Brain microvascular endothelial cell (primary cell): ENCODE data around the gene EXOC4.

Source experiments
- DNase-seq: peaks from one replicate; pipeline ENCODE4 v3.0.0-alpha.2; 2020
- H3K27ac ChIP-seq: fragments of 250-450 bp; sonication (Bioruptor Pico); 2 replicates; pipeline ENCODE4 v1.5.1; 2020; ENCODE audit warnings: mild to moderate bottlenecking, moderate library complexity
- H3K27me3 ChIP-seq: fragments of 250-450 bp; sonication (Bioruptor Pico); replicated peaks from 2 replicates; pipeline ENCODE4 v1.5.1; 2020; ENCODE audit warnings: mild to moderate bottlenecking
- H3K36me3 ChIP-seq: fragments of 250-450 bp; sonication (Bioruptor Pico); replicated peaks from 2 replicates; pipeline ENCODE4 v1.5.1; 2020; ENCODE audit warnings: mild to moderate bottlenecking
- H3K4me3 ChIP-seq: 2 replicates; pipeline ENCODE4 v1.5.1; 2011; ENCODE audit warnings: low read depth, mild to moderate bottlenecking, control low read depth, low read length, moderate library complexity
- in situ Hi-C: cut with HindIII; loops from 2 replicates; pipeline ENCODE4 v1.10.0; 2017; ENCODE audit warnings: low sequenced_read_pairs, low pct_ligation_motif_present
- TF ChIP-seq, protein P1 (sequence below): IDR thresholded peaks from 2 replicates; pipeline ENCODE4 v1.5.1; 2011; ENCODE audit warnings: low read depth, mild to moderate bottlenecking, moderate library complexity, low read length, control low read depth, inconsistent platforms; ENCODE audit errors: missing control alignments

EXOC4 gene

GRCh38 chr7:133300088-133300487 lies 47.2 kb downstream of the EXOC4 start:
- Histone ChIP-seq H3K27me3 (no peaks in the 10 kb centered on the region), H3K36me3 (no peaks in the 10 kb centered on the region), H3K27ac (no peak overlapping the region), H3K4me3 (no peak overlapping the region)
- TF ChIP-seq, protein P1, sequence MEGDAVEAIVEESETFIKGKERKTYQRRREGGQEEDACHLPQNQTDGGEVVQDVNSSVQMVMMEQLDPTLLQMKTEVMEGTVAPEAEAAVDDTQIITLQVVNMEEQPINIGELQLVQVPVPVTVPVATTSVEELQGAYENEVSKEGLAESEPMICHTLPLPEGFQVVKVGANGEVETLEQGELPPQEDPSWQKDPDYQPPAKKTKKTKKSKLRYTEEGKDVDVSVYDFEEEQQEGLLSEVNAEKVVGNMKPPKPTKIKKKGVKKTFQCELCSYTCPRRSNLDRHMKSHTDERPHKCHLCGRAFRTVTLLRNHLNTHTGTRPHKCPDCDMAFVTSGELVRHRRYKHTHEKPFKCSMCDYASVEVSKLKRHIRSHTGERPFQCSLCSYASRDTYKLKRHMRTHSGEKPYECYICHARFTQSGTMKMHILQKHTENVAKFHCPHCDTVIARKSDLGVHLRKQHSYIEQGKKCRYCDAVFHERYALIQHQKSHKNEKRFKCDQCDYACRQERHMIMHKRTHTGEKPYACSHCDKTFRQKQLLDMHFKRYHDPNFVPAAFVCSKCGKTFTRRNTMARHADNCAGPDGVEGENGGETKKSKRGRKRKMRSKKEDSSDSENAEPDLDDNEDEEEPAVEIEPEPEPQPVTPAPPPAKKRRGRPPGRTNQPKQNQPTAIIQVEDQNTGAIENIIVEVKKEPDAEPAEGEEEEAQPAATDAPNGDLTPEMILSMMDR: no peak
- in situ Hi-C loops: no loop called here
- DNase-seq: no peak

- peaks cover 1% of the 10 kb centered on the region for H3K36me3 ChIP-seq
Measured at GRCh38 chr7:133300811-133301210, 47.9 kb downstream of the EXOC4 start.

GRCh38 chr7:133301444-133301843 lies 48.6 kb downstream of the EXOC4 start:
- peaks cover 3% of the 10 kb centered on the region for H3K36me3 ChIP-seq
- no peak for DNase-seq
- no peak overlapping the region for H3K27ac ChIP-seq
- H3K27me3 ChIP-seq: no peaks in the 10 kb centered on the region
- no peak overlapping the region for H3K4me3 ChIP-seq
- in situ Hi-C loops: no loop called here
- TF ChIP-seq, protein P1: no peak

More at GRCh38 chr7:133300811-133301210, 47.9 kb downstream of the EXOC4 start:
- H3K27ac ChIP-seq: no peak overlapping the region
- in situ Hi-C loops: no loop called here
- no peaks in the 10 kb centered on the region for H3K27me3 ChIP-seq
- no peak for DNase-seq
- no peak overlapping the region for H3K4me3 ChIP-seq
- TF ChIP-seq, protein P1: no peak

DNA sequence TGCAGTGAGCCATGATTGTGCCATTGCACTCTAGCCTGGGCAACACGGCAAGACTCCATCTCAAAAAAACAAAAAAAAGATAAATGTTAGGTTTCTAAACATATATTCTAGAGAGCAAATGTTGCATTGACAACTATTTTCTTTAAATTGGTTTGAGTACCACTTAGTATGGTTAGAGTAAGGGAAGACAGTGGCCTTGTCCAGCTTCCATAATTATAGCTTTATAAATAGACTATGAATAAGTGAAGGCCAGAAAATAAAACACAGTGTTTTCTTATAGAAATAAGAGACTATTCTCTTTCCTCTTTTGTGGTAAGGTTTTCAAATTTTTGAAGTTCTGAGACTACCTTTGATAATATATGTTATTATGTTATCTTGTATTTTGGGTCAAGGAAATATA lies 50.5 kb downstream of the EXOC4 start:
- DNase-seq: no peak
- TF ChIP-seq, protein P1: no peak
- in situ Hi-C loops: no loop called here
- Histone ChIP-seq H3K36me3 (peaks cover 6% of the 10 kb centered on the region), H3K27ac (no peak overlapping the region), H3K4me3 (no peak overlapping the region), H3K27me3 (no peaks in the 10 kb centered on the region)

GRCh38 chr7:133303931-133304330 lies 51.1 kb downstream of the EXOC4 start:
- no peak overlapping the region for H3K4me3 ChIP-seq
- DNase-seq: no peak
- H3K36me3 ChIP-seq: peaks cover 6% of the 10 kb centered on the region
- H3K27me3 ChIP-seq: no peaks in the 10 kb centered on the region
- H3K27ac ChIP-seq: no peak overlapping the region
- in situ Hi-C loops: no loop called here
- TF ChIP-seq, protein P1: no peak

GRCh38 chr7:133309333-133309732 lies 56.5 kb downstream of the EXOC4 start:
- Histone ChIP-seq H3K4me3 (no peak overlapping the region), H3K36me3 (peaks cover 6% of the 10 kb centered on the region), H3K27ac (no peak overlapping the region), H3K27me3 (no peaks in the 10 kb centered on the region)
- DNase-seq: no peak
- TF ChIP-seq, protein P1: no peak
- in situ Hi-C loops: no loop called here
